Karpas-422 (cell line): ENCODE data around the gene ELMOD1. TPM values are rescaled to one million over a fixed set of nuclear protein-coding genes. Genes with fewer than 3 reads are reported as not detected.

Experiments
- DNase-seq: peaks from one replicate; pipeline ENCODE4 v3.0.0-alpha.2; 2015
- H2AFZ ChIP-seq: fragments of 200-600 bp; sonication (generic); 2 replicates; pipeline ENCODE4 v1.6.1; 2014; ENCODE audit warnings: antibody characterized with exemption, low read length, mixed read lengths
- H3K27ac ChIP-seq: fragments of 200-600 bp; sonication (generic); 2 replicates; pipeline ENCODE4 v1.5.1; 2014; ENCODE audit warnings: mild to moderate bottlenecking, low read length, moderate library complexity
- H3K27me3 ChIP-seq: fragments of 200-600 bp; sonication (generic); 2 replicates; pipeline ENCODE4 v1.6.1; 2014; ENCODE audit warnings: low read length, mixed read lengths
- H3K36me3 ChIP-seq: fragments of 200-600 bp; sonication (generic); 2 replicates; pipeline ENCODE4 v1.6.1; 2014; ENCODE audit warnings: low read length, mixed read lengths; ENCODE audit not compliant: insufficient read depth
- H3K4me1 ChIP-seq: fragments of 200-600 bp; sonication (generic); 2 replicates; pipeline ENCODE4 v1.6.1; 2014; ENCODE audit warnings: mild to moderate bottlenecking, low read length, mixed read lengths
- H3K4me2 ChIP-seq: fragments of 200-600 bp; sonication (generic); 2 replicates; pipeline ENCODE4 v1.6.1; 2014; ENCODE audit warnings: low read length, low read depth, mild to moderate bottlenecking; ENCODE audit not compliant: poor library complexity, severe bottlenecking
- H3K4me3 ChIP-seq: fragments of 200-600 bp; sonication (generic); 2 replicates; pipeline ENCODE4 v1.5.1; 2014; ENCODE audit warnings: mild to moderate bottlenecking, antibody characterized with exemption, low read length, mixed read lengths
- H3K79me2 ChIP-seq: fragments of 200-600 bp; sonication (generic); 2 replicates; pipeline ENCODE4 v1.6.1; 2014; ENCODE audit warnings: mild to moderate bottlenecking, low read length, mixed read lengths
- H3K9ac ChIP-seq: fragments of 200-600 bp; sonication (generic); 2 replicates; pipeline ENCODE4 v1.6.0; 2014; ENCODE audit warnings: low read length
- H3K9me2 ChIP-seq: fragments of 200-600 bp; sonication (generic), shearing (Covaris generic); replicated peaks from 2 replicates; pipeline ENCODE4 v1.6.0; 2014; ENCODE audit warnings: mild to moderate bottlenecking, low read length, moderate library complexity; ENCODE audit not compliant: insufficient read depth
- H3K9me3 ChIP-seq: fragments of 300-700, 200-600 bp; sonication (generic); 2 replicates; pipeline ENCODE4 v1.6.1; 2014; ENCODE audit warnings: low read length, mixed read lengths
- H4K20me1 ChIP-seq: fragments of 200-600 bp; sonication (generic); 2 replicates; pipeline ENCODE4 v1.6.1; 2014; ENCODE audit warnings: mild to moderate bottlenecking, antibody characterized with exemption, low read length, low read depth; ENCODE audit not compliant: insufficient read depth
- total RNA-seq: library from RNA; depleted of rRNA; stranded (reverse); fragments of >200 nt; shearing (Covaris generic); gene quantifications from 2 replicates; pipeline ENCODE4 v1.2.3, GENCODE V29; 2014; ENCODE audit warnings: low replicate concordance

Gene ELMOD1
- total RNA-seq, 1 experiment from 2014 or later = 2.0 TPM

GRCh38 chr11:107631931-107632330 is 41.0 kb downstream of the ELMOD1 start:
- Histone ChIP-seq H3K27ac (no peak overlapping the region), H4K20me1 (no peaks in the 10 kb centered on the region), H3K9ac (no peak overlapping the region), H3K36me3 (no peaks in the 10 kb centered on the region), H3K27me3 (no peaks in the 10 kb centered on the region), H3K4me2 (no peak overlapping the region), H3K9me2 (no peaks in the 10 kb centered on the region), H3K4me1 (no peaks in the 10 kb centered on the region), H3K9me3 (no peaks in the 10 kb centered on the region), H2AFZ (no peak overlapping the region), H3K79me2 (no peaks in the 10 kb centered on the region), H3K4me3 (no peak overlapping the region)
- no peak for DNase-seq

- Histone ChIP-seq H3K79me2 (no peaks in the 10 kb centered on the region), H3K9ac (no peak overlapping the region), H3K9me3 (no peaks in the 10 kb centered on the region), H3K4me2 (no peak overlapping the region), H3K36me3 (no peaks in the 10 kb centered on the region), H3K4me1 (no peaks in the 10 kb centered on the region), H3K27ac (no peak overlapping the region), H4K20me1 (no peaks in the 10 kb centered on the region), H2AFZ (no peak overlapping the region), H3K27me3 (no peaks in the 10 kb centered on the region), H3K4me3 (no peak overlapping the region), H3K9me2 (no peaks in the 10 kb centered on the region)
- no peak for DNase-seq
Measured at GRCh38 chr11:107646783-107647182, 55.8 kb downstream of the ELMOD1 start.

- no peaks in the 10 kb centered on the region for H3K27me3 ChIP-seq
- H2AFZ ChIP-seq = no peak overlapping the region
- no peak overlapping the region for H3K4me3 ChIP-seq
- no peak overlapping the region for H3K9ac ChIP-seq
- no peak for DNase-seq
- H3K27ac ChIP-seq = no peak overlapping the region
- H3K4me1 ChIP-seq = no peaks in the 10 kb centered on the region
- no peaks in the 10 kb centered on the region for H3K9me2 ChIP-seq
- H4K20me1 ChIP-seq = no peaks in the 10 kb centered on the region
- H3K9me3 ChIP-seq = no peaks in the 10 kb centered on the region
- no peaks in the 10 kb centered on the region for H3K79me2 ChIP-seq
- H3K36me3 ChIP-seq = no peaks in the 10 kb centered on the region
- no peak overlapping the region for H3K4me2 ChIP-seq
Measured at GRCh38 chr11:107648242-107648641, 57.3 kb downstream of the ELMOD1 start.

- DNase-seq = no peak
- H3K9me3 ChIP-seq = no peaks in the 10 kb centered on the region
Measured at GRCh38 chr11:107651672-107652071, 60.7 kb downstream of the ELMOD1 start.

GRCh38 chr11:107653076-107653475 is 62.1 kb downstream of the ELMOD1 start:
- H3K9ac ChIP-seq = no peak overlapping the region
- H3K9me3 ChIP-seq = no peaks in the 10 kb centered on the region
- H3K36me3 ChIP-seq = no peaks in the 10 kb centered on the region
- H3K9me2 ChIP-seq = no peaks in the 10 kb centered on the region
- H3K4me2 ChIP-seq = no peak overlapping the region
- H4K20me1 ChIP-seq = no peaks in the 10 kb centered on the region
- H3K79me2 ChIP-seq = no peaks in the 10 kb centered on the region
- H2AFZ ChIP-seq = no peak overlapping the region
- H3K27ac ChIP-seq = no peak overlapping the region
- no peaks in the 10 kb centered on the region for H3K27me3 ChIP-seq
- no peaks in the 10 kb centered on the region for H3K4me1 ChIP-seq
- no peak overlapping the region for H3K4me3 ChIP-seq
- DNase-seq = no peak

More at GRCh38 chr11:107651672-107652071, 60.7 kb downstream of the ELMOD1 start:
- Histone ChIP-seq H3K79me2 (no peaks in the 10 kb centered on the region), H3K36me3 (no peaks in the 10 kb centered on the region), H2AFZ (no peak overlapping the region), H4K20me1 (no peaks in the 10 kb centered on the region), H3K27ac (no peak overlapping the region), H3K4me1 (no peaks in the 10 kb centered on the region), H3K27me3 (no peaks in the 10 kb centered on the region), H3K4me2 (no peak overlapping the region), H3K9me2 (no peaks in the 10 kb centered on the region), H3K4me3 (no peak overlapping the region), H3K9ac (no peak overlapping the region)

- Histone ChIP-seq H3K4me2 (no peak overlapping the region), H3K9ac (no peak overlapping the region)
- DNase-seq = no peak
Measured at GRCh38 chr11:107655602-107656001, 64.7 kb downstream of the ELMOD1 start.

GRCh38 chr11:107659310-107659709 is 68.4 kb downstream of the ELMOD1 start:
- DNase-seq = no peak
- Histone ChIP-seq H3K4me3 (no peak overlapping the region), H3K36me3 (no peaks in the 10 kb centered on the region)

More at GRCh38 chr11:107655602-107656001, 64.7 kb downstream of the ELMOD1 start:
- H3K27ac ChIP-seq = no peak overlapping the region
- no peaks in the 10 kb centered on the region for H3K9me3 ChIP-seq
- no peaks in the 10 kb centered on the region for H3K27me3 ChIP-seq
- no peaks in the 10 kb centered on the region for H3K36me3 ChIP-seq
- H4K20me1 ChIP-seq = no peaks in the 10 kb centered on the region
- H3K4me3 ChIP-seq = no peak overlapping the region
- H3K79me2 ChIP-seq = no peaks in the 10 kb centered on the region
- no peak overlapping the region for H2AFZ ChIP-seq
- H3K4me1 ChIP-seq = no peaks in the 10 kb centered on the region
- no peaks in the 10 kb centered on the region for H3K9me2 ChIP-seq

GRCh38 chr11:107660066-107660465 is 69.1 kb downstream of the ELMOD1 start:
- no peak overlapping the region for H3K4me3 ChIP-seq
- DNase-seq = no peak
- H3K79me2 ChIP-seq = no peaks in the 10 kb centered on the region
- no peaks in the 10 kb centered on the region for H3K9me3 ChIP-seq
- no peak overlapping the region for H3K9ac ChIP-seq
- H3K4me2 ChIP-seq = no peak overlapping the region
- no peaks in the 10 kb centered on the region for H3K27me3 ChIP-seq
- no peak overlapping the region for H3K27ac ChIP-seq
- H3K36me3 ChIP-seq = no peaks in the 10 kb centered on the region
- no peaks in the 10 kb centered on the region for H4K20me1 ChIP-seq
- no peaks in the 10 kb centered on the region for H3K4me1 ChIP-seq
- no peaks in the 10 kb centered on the region for H3K9me2 ChIP-seq
- H2AFZ ChIP-seq = no peak overlapping the region

More at GRCh38 chr11:107659310-107659709, 68.4 kb downstream of the ELMOD1 start:
- Histone ChIP-seq H3K9ac (no peak overlapping the region), H3K9me3 (no peaks in the 10 kb centered on the region), H3K27ac (no peak overlapping the region), H4K20me1 (no peaks in the 10 kb centered on the region), H3K4me1 (no peaks in the 10 kb centered on the region), H3K4me2 (no peak overlapping the region), H3K79me2 (no peaks in the 10 kb centered on the region), H3K9me2 (no peaks in the 10 kb centered on the region), H3K27me3 (no peaks in the 10 kb centered on the region), H2AFZ (no peak overlapping the region)

GRCh38 chr11:107661656-107662055 is 70.7 kb downstream of the ELMOD1 start:
- Histone ChIP-seq H3K79me2 (no peaks in the 10 kb centered on the region), H3K27ac (no peak overlapping the region), H3K27me3 (no peaks in the 10 kb centered on the region), H2AFZ (no peak overlapping the region), H3K9me2 (no peaks in the 10 kb centered on the region), H3K36me3 (no peaks in the 10 kb centered on the region), H3K4me3 (no peak overlapping the region), H3K9ac (no peak overlapping the region), H3K4me1 (no peaks in the 10 kb centered on the region), H3K4me2 (no peak overlapping the region), H3K9me3 (no peaks in the 10 kb centered on the region), H4K20me1 (no peaks in the 10 kb centered on the region)
- DNase-seq = no peak
